ENCODE measurements around the gene PIP5K1B.

PIP5K1B gene

GRCh38 chr9:68669218-68669617, 35.8 kb upstream of the PIP5K1B start:
- TF ChIP-seq EZH2 (IDR thresholded peaks at IDR 0.05; ENCODE audit: borderline replicate concordance, low read length) (no peak), CTCF (IDR thresholded peaks at IDR 0.05; ENCODE audit: low read length) (no peak)
- H3K4me2 ChIP-seq (ENCODE audit: low read length) = no peak overlapping the region

GRCh38 chr9:68672215-68672614, 32.8 kb upstream of the PIP5K1B start:
- H3K4me3 ChIP-seq (ENCODE audit: low read depth, low read length, poor library complexity, severe bottlenecking) = no peak overlapping the region
- H3K4me1 ChIP-seq (ENCODE audit: insufficient read depth, low read length, severe bottlenecking) = no peaks in the 10 kb centered on the region
- H3K27ac ChIP-seq (ENCODE audit: low read depth, low read length, poor library complexity, severe bottlenecking) = no peak overlapping the region
- no peaks in the 10 kb centered on the region for H3K27me3 ChIP-seq (ENCODE audit: insufficient read depth, low read length)
- H3K9me2 ChIP-seq (ENCODE audit: low read depth, low read length) = no peaks in the 10 kb centered on the region
- TF ChIP-seq CTCF (IDR thresholded peaks at IDR 0.05; ENCODE audit: low read length) (no peak), EZH2 (IDR thresholded peaks at IDR 0.05; ENCODE audit: borderline replicate concordance, low read length) (no peak)
- H3K4me2 ChIP-seq (ENCODE audit: low read length) = no peak overlapping the region
- no peak overlapping the region for H2AFZ ChIP-seq (ENCODE audit: low read length)
- no peaks in the 10 kb centered on the region for H4K20me1 ChIP-seq (ENCODE audit: insufficient read depth, low read length)
- no peaks in the 10 kb centered on the region for H3K9me3 ChIP-seq (ENCODE audit: low read length)
- no peak overlapping the region for H3K9ac ChIP-seq (ENCODE audit: low read length)
- no peaks in the 10 kb centered on the region for H3K79me2 ChIP-seq (ENCODE audit: insufficient read depth, low read length)
- H3K36me3 ChIP-seq (ENCODE audit: insufficient read depth, low read length) = no peaks in the 10 kb centered on the region
- H3F3A ChIP-seq (ENCODE audit: insufficient read depth, low read length) = no peaks in the 10 kb centered on the region

More at GRCh38 chr9:68669218-68669617, 35.8 kb upstream of the PIP5K1B start:
- Histone ChIP-seq H3K27ac (ENCODE audit: low read depth, low read length, poor library complexity, severe bottlenecking) (no peak overlapping the region), H3K79me2 (ENCODE audit: insufficient read depth, low read length) (no peaks in the 10 kb centered on the region), H3K9ac (ENCODE audit: low read length) (no peak overlapping the region), H3K27me3 (ENCODE audit: insufficient read depth, low read length) (no peaks in the 10 kb centered on the region), H2AFZ (ENCODE audit: low read length) (no peak overlapping the region), H3K4me1 (ENCODE audit: insufficient read depth, low read length, severe bottlenecking) (no peaks in the 10 kb centered on the region), H3F3A (ENCODE audit: insufficient read depth, low read length) (no peaks in the 10 kb centered on the region), H3K9me3 (ENCODE audit: low read length) (no peaks in the 10 kb centered on the region), H3K9me2 (ENCODE audit: low read depth, low read length) (no peaks in the 10 kb centered on the region), H4K20me1 (ENCODE audit: insufficient read depth, low read length) (no peaks in the 10 kb centered on the region), H3K4me3 (ENCODE audit: low read depth, low read length, poor library complexity, severe bottlenecking) (no peak overlapping the region), H3K36me3 (ENCODE audit: insufficient read depth, low read length) (no peaks in the 10 kb centered on the region)

GRCh38 chr9:68672625-68673024, 32.4 kb upstream of the PIP5K1B start:
- no peak overlapping the region for H3K27ac ChIP-seq (ENCODE audit: low read depth, low read length, poor library complexity, severe bottlenecking)
- H2AFZ ChIP-seq (ENCODE audit: low read length) = no peak overlapping the region
- no peaks in the 10 kb centered on the region for H3K4me1 ChIP-seq (ENCODE audit: insufficient read depth, low read length, severe bottlenecking)
- no peak overlapping the region for H3K4me3 ChIP-seq (ENCODE audit: low read depth, low read length, poor library complexity, severe bottlenecking)
- no peaks in the 10 kb centered on the region for H3K36me3 ChIP-seq (ENCODE audit: insufficient read depth, low read length)
- H3K9me3 ChIP-seq (ENCODE audit: low read length) = no peaks in the 10 kb centered on the region
- H3K27me3 ChIP-seq (ENCODE audit: insufficient read depth, low read length) = no peaks in the 10 kb centered on the region
- TF ChIP-seq EZH2 (IDR thresholded peaks at IDR 0.05; ENCODE audit: borderline replicate concordance, low read length) = no peak
- no peak for TF ChIP-seq CTCF (IDR thresholded peaks at IDR 0.05; ENCODE audit: low read length)
- no peaks in the 10 kb centered on the region for H4K20me1 ChIP-seq (ENCODE audit: insufficient read depth, low read length)
- no peak overlapping the region for H3K4me2 ChIP-seq (ENCODE audit: low read length)
- no peaks in the 10 kb centered on the region for H3K9me2 ChIP-seq (ENCODE audit: low read depth, low read length)
- no peaks in the 10 kb centered on the region for H3F3A ChIP-seq (ENCODE audit: insufficient read depth, low read length)
- no peak overlapping the region for H3K9ac ChIP-seq (ENCODE audit: low read length)
- no peaks in the 10 kb centered on the region for H3K79me2 ChIP-seq (ENCODE audit: insufficient read depth, low read length)
